ENCODE measurements around the gene PCDH18. TPM values are rescaled to one million over a fixed set of nuclear protein-coding genes. Genes with fewer than 3 reads are reported as not detected.

Gene PCDH18
- total and polyA plus RNA-seq, 2 of the 13 experiments (the other 11 are each of a cell fraction or from before 2014, with no cell fraction given), result not detected

- TF ChIP-seq, protein P1, sequence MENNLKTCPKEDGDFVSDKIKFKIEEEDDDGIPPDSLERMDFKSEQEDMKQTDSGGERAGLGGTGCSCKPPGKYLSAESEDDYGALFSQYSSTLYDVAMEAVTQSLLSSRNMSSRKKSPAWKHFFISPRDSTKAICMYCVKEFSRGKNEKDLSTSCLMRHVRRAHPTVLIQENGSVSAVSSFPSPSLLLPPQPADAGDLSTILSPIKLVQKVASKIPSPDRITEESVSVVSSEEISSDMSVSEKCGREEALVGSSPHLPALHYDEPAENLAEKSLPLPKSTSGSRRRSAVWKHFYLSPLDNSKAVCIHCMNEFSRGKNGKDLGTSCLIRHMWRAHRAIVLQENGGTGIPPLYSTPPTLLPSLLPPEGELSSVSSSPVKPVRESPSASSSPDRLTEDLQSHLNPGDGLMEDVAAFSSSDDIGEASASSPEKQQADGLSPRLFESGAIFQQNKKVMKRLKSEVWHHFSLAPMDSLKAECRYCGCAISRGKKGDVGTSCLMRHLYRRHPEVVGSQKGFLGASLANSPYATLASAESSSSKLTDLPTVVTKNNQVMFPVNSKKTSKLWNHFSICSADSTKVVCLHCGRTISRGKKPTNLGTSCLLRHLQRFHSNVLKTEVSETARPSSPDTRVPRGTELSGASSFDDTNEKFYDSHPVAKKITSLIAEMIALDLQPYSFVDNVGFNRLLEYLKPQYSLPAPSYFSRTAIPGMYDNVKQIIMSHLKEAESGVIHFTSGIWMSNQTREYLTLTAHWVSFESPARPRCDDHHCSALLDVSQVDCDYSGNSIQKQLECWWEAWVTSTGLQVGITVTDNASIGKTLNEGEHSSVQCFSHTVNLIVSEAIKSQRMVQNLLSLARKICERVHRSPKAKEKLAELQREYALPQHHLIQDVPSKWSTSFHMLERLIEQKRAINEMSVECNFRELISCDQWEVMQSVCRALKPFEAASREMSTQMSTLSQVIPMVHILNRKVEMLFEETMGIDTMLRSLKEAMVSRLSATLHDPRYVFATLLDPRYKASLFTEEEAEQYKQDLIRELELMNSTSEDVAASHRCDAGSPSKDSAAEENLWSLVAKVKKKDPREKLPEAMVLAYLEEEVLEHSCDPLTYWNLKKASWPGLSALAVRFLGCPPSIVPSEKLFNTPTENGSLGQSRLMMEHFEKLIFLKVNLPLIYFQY (CRISPR knock-in tag; IDR thresholded peaks at IDR 0.05; ENCODE audit: borderline replicate concordance), result no peak
- TF ChIP-seq ZNF292 (CRISPR knock-in tag; IDR thresholded peaks at IDR 0.05; ENCODE audit: borderline replicate concordance, low read depth) (no peak), NFATC3 (CRISPR knock-in tag; IDR thresholded peaks at IDR 0.05) (no peak), KDM2A (CRISPR knock-in tag; IDR thresholded peaks at IDR 0.05; ENCODE audit: borderline replicate concordance, low read depth) (no peak)
- TF ChIP-seq, protein P2, sequence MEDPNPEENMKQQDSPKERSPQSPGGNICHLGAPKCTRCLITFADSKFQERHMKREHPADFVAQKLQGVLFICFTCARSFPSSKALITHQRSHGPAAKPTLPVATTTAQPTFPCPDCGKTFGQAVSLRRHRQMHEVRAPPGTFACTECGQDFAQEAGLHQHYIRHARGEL (CRISPR knock-in tag; IDR thresholded peaks at IDR 0.05), result no peak
Measured at GRCh38 chr4:137474711-137475301, 57.5 kb downstream of the PCDH18 start (continued).

DNA sequence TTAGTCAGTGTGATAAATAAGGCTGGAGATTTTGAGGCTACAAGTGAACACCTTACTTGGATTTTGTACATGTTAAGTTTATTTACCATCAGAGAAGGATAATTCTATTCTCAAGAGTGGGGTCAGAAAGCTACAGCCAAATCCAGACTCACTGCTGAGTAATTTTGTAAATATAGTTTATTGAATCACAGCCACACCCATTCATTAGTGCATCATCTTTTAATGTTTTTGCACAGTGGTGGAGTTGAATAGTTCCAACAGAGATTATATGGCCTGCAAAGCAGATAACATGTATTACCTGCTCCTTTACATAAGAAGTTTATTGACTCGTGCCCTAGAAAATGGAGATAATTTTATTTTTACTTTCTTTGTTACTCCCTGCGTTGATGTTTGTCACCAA lies 60.4 kb downstream of the PCDH18 start:
- ATAC-seq, result no peak
- no peaks in the 10 kb centered on the region for H4K20me1 ChIP-seq (ENCODE audit: insufficient read depth, low read length)
- intact Hi-C loops (cut with micrococcal nuclease; ENCODE audit: unreplicated experiment), result no loop called here
- TF ChIP-seq ZNF746 (CRISPR knock-in tag; IDR thresholded peaks at IDR 0.05) (no peak), GRHL1 (CRISPR knock-in tag; conservative IDR thresholded peaks at IDR 0.05) (no peak), ZSCAN21 (CRISPR knock-in tag; IDR thresholded peaks at IDR 0.05; ENCODE audit: borderline replicate concordance) (no peak), ZNF3 (CRISPR knock-in tag; IDR thresholded peaks at IDR 0.05) (no peak), HOXA5 (CRISPR knock-in tag; IDR thresholded peaks at IDR 0.05) (no peak), ZNF350 (CRISPR knock-in tag; IDR thresholded peaks at IDR 0.05; ENCODE audit: borderline replicate concordance, low read depth) (no peak), MBNL3 (CRISPR knock-in tag; conservative IDR thresholded peaks at IDR 0.05) (no peak), GZF1 (CRISPR knock-in tag; IDR thresholded peaks at IDR 0.05) (no peak), SRSF4 (IDR thresholded peaks at IDR 0.05; ENCODE audit: low read depth, low read length, poor library complexity, severe bottlenecking) (no peak), ZBTB7B (CRISPR knock-in tag; IDR thresholded peaks at IDR 0.05) (no peak), ASH2L (IDR thresholded peaks at IDR 0.05; ENCODE audit: insufficient read length, low read depth, low read length) (no peak), ZNF326 (CRISPR knock-in tag; IDR thresholded peaks at IDR 0.05; ENCODE audit: borderline replicate concordance) (no peak)
- TF ChIP-seq, protein P3, sequence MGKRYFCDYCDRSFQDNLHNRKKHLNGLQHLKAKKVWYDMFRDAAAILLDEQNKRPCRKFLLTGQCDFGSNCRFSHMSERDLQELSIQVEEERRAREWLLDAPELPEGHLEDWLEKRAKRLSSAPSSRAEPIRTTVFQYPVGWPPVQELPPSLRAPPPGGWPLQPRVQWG (CRISPR knock-in tag; IDR thresholded peaks at IDR 0.05; ENCODE audit: borderline replicate concordance, low read depth), result no peak

More for the DNA sequence above, 60.4 kb downstream of the PCDH18 start:
- no peak for DNase-seq (ENCODE audit: low spot score)
- ChIA-PET CTCF (ENCODE audit: low intra/inter-chr PET ratio, low total read pairs) (no interaction called here), POLR2A (no interaction called here)
- Histone ChIP-seq H3K4me1 (ENCODE audit: insufficient read depth, low read length) (no peaks in the 10 kb centered on the region), H3K4me2 (ENCODE audit: low read depth, low read length) (no peak overlapping the region), H3K36me3 (replicated peaks in 1 of 2; ENCODE audit: control insufficient read depth in 1 of 2, insufficient read depth in 2 of 2, low read length in 2 of 2) (no peaks in the 10 kb centered on the region), H3K27me3 (ENCODE audit: control insufficient read depth in 1 of 2, insufficient read depth in 2 of 2, low read length in 2 of 2) (no peaks in the 10 kb centered on the region), H3K9me3 (ENCODE audit: low read length) (peaks cover 10% of the 10 kb centered on the region; the same call in 1 of the 2 replicates), H3K79me2 (ENCODE audit: insufficient read depth, low read length) (no peaks in the 10 kb centered on the region), H3K9ac (ENCODE audit: insufficient read depth, low read depth, low read length) (no peak overlapping the region), H2AFZ (ENCODE audit: low read length) (no peak overlapping the region), H3K27ac (ENCODE audit: extremely low read length, insufficient read depth, low read length) (no peak overlapping the region), H3K4me3 (replicated peaks in 1 of 3; ENCODE audit: insufficient read depth in 1 of 3, low read depth in 2 of 3, low read length in 3 of 3) (no peak overlapping the region)
- in situ Hi-C loops (cut with HindIII; ENCODE audit: extremely low pct_ligation_motif_present, low pct_unique_long_range_greater_than_20kb), result no loop called here
- FAIRE-seq, result no peak
- 11% methylated on average over 2 of the region's 2 CpGs for WGBS (ENCODE audit: low lambda C conversion rate)
- no TSS peak for BruUV-seq (replicated peaks)
